LNCaP clone FGC (cell line): ENCODE measurements around the gene ERAS.

Experiments
- DNase-seq: peaks from one replicate; pipeline ENCODE4 v3.0.0-alpha.2; 2011; ENCODE audit warnings: low read depth
- H3K4me3 ChIP-seq: 2 replicates; pipeline ENCODE4 v1.5.1; 2011; ENCODE audit warnings: mild to moderate bottlenecking, low read depth, low read length, control low read depth
- CTCF ChIP-seq: IDR thresholded peaks from 2 replicates; pipeline ENCODE4 v1.5.1; 2012; ENCODE audit warnings: mild to moderate bottlenecking; ENCODE audit not compliant: control insufficient read depth, insufficient read depth; ENCODE audit errors: extremely low read depth

The ERAS gene

DNA sequence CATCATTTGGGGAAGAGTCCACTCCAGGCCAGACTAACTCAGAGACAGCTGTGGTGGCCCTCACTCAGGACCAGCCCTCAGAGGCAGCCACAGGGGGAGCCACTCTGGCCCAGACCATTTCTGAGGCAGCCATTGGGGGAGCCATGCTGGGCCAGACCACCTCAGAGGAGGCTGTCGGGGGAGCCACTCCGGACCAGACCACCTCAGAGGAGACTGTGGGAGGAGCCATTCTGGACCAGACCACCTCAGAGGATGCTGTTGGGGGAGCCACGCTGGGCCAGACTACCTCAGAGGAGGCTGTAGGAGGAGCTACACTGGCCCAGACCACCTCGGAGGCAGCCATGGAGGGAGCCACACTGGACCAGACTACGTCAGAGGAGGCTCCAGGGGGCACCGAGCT lies 3.3 kb upstream of the ERAS start:
- DNase-seq, result no peak
- no peak for TF ChIP-seq CTCF
- H3K4me3 ChIP-seq, result no peak overlapping the region

DNA sequence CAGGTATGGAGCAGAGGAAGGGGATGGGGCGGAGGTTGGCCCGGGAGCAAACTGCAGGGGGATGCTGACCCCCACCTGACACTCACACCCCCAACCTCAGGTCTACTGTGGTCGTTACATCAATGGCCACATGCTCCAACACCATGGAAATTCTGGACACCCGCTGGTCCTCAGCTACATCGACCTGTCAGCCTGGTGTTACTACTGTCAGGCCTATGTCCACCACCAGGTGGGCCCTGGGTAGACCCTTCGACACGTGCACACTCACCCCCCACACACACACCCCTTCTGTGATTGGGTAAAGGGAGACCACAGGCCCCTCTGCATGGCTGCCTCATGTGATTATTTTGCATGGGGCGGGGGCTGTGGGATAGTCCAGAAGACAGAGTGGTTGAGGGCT lies 2.2 kb upstream of the ERAS start:
- TF ChIP-seq CTCF, result no peak
- no peak for DNase-seq
- H3K4me3 ChIP-seq, result no peak overlapping the region

GRCh38 chrX:48826876-48827653 lies 752 bp downstream of the ERAS start:
- TF ChIP-seq CTCF, result no peak
- DNase-seq, result no peak
- H3K4me3 ChIP-seq, result no peak overlapping the region

GRCh38 chrX:48827654-48827968 lies 1.3 kb downstream of the ERAS start:
- DNase-seq, result no peak
- no peak overlapping the region for H3K4me3 ChIP-seq
- TF ChIP-seq CTCF, result no peak

DNA sequence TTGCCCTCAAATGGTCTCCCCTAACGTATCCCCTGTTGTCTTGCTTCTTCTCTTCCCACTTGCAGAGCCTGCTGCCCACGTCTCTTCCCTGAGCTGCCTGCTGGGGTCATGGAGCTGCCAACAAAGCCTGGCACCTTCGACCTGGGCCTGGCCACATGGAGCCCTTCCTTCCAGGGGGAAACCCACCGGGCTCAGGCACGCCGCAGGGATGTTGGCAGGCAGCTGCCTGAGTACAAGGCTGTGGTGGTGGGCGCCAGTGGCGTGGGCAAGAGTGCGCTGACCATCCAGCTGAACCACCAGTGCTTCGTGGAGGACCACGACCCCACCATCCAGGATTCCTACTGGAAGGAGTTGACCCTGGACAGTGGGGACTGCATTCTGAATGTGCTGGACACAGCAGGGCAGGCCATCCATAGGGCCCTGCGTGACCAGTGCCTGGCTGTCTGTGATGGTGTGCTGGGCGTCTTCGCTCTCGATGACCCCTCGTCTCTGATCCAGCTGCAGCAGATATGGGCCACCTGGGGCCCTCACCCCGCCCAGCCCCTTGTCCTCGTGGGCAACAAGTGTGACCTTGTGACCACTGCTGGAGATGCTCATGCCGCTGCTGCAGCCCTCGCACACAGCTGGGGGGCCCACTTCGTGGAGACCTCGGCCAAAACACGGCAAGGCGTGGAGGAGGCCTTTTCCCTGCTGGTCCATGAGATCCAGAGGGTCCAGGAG lies 2.9 kb downstream of the ERAS start:
- TF ChIP-seq CTCF, result no peak
- no peak for DNase-seq
- no peak overlapping the region for H3K4me3 ChIP-seq

DNA sequence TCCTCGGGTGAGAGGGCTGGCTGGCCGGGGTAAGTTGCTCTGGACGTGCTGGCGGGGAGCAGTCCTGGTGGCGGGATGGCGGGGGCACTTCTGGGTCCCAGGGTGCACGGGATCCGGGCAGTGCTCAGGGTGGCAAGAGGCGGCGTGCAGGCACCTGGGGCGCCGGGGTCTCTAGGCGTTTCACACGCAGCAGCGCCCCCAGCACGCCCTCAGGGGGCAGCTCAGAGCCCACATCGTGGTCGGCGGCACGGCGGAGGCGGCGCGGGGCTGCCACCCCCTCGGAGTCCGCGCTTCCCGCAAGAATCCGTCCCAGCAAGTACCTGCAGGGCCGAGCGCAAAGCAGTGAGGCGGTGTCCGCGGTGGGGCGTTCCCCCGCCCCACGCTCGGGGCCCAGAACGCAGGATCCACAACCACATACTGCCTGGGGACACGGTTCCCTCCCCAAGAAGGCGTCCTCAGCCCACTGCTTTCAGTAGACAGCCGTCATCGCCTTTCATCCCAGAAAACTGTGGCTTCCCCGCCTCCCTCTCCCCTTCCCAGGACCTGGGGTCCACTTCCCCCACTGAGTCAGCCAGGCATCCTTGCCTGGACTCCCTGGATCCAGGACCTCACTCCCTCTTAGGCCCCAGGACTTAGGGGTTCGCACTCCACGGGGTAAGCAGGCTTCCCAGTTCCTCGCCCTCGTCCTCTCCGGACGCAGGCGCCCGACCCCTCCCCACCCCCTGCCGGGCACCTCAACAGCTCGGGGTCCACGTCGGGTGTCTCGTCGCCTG lies 5.0 kb downstream of the ERAS start:
- H3K4me3 ChIP-seq, result no peak overlapping the region
- DNase-seq, result no peak
- TF ChIP-seq CTCF, result no peak

GRCh38 chrX:48831909-48832291 lies 5.6 kb downstream of the ERAS start:
- TF ChIP-seq CTCF, result no peak
- no peak for DNase-seq
- no peak overlapping the region for H3K4me3 ChIP-seq
